Osteocyte (in vitro differentiated cells): ENCODE data around the gene C4orf17. TPM values are rescaled to one million over a fixed set of nuclear protein-coding genes. Genes with fewer than 3 reads are reported as not detected.
A peak's percentile ranks its signal among the peaks of the same experiment; 100 is the strongest.

Experiments used
- DNase-seq: peaks from one replicate; pipeline ENCODE4 v3.0.0; 2021; ENCODE audit warnings: mixed read lengths; ENCODE audit not compliant: unreplicated experiment; ENCODE audit errors: extremely low spot score
- H3K27ac Mint-ChIP-seq: one replicate; pipeline ENCODE4 v1.8.0; 2021; ENCODE audit warnings: mild to moderate bottlenecking, mixed read lengths; ENCODE audit not compliant: unreplicated experiment
- H3K27me3 Mint-ChIP-seq: one replicate; pipeline ENCODE4 v1.8.0; 2021; ENCODE audit warnings: mixed read lengths; ENCODE audit not compliant: unreplicated experiment
- H3K36me3 Mint-ChIP-seq: one replicate; pipeline ENCODE4 v1.8.0; 2021; ENCODE audit warnings: mixed read lengths; ENCODE audit not compliant: unreplicated experiment
- H3K4me1 Mint-ChIP-seq: one replicate; pipeline ENCODE4 v1.8.0; 2021; ENCODE audit warnings: mixed read lengths; ENCODE audit not compliant: unreplicated experiment
- H3K4me3 Mint-ChIP-seq: one replicate; pipeline ENCODE4 v1.8.0; 2021; ENCODE audit warnings: mild to moderate bottlenecking, moderate library complexity, mixed read lengths; ENCODE audit not compliant: unreplicated experiment
- H3K9me3 Mint-ChIP-seq: one replicate; pipeline ENCODE4 v1.8.0; 2021; ENCODE audit warnings: mixed read lengths; ENCODE audit not compliant: unreplicated experiment
- total RNA-seq: library from RNA; stranded (reverse); gene quantifications from 2 replicates; pipeline ENCODE4 v1.2.1, GENCODE V29; 2021
- TF ChIP-seq, protein P1 (sequence below): fragments of 200-600 bp; sonication (generic); IDR thresholded peaks from 2 replicates; pipeline ENCODE4 v1.5.0; 2021; ENCODE audit warnings: antibody characterized with exemption, mild to moderate bottlenecking, moderate library complexity

C4orf17 gene
- total RNA-seq, 1 donor from 2014 or later: not detected

DNA sequence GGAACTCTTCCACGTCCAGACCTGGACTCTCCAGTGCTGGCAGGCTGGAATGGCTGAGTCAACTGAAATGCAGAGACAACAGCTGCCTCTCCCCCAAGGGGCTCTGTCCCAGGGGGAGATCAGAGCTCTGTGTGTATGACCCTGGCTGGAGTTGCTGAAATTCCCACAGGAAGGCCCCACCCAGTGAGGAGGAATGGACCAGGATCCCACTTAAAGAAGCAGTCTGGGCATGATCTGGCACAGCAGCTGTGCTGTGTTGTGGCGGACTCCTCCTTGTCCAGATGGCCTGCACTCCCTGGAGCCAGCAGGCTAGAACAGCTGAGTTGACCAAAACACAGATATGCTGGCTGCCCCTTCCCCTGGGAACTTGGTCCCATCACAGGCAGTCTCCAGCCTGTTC lies 25.4 kb downstream of the C4orf17 start:
- H3K27ac Mint-ChIP-seq: peak overlapping the region; percentile 2
- no peaks in the 10 kb centered on the region for H3K9me3 Mint-ChIP-seq
- peaks cover 35% of the 10 kb centered on the region for H3K4me1 Mint-ChIP-seq
- no peak for DNase-seq
- H3K4me3 Mint-ChIP-seq: no peak overlapping the region
- TF ChIP-seq, protein P1, sequence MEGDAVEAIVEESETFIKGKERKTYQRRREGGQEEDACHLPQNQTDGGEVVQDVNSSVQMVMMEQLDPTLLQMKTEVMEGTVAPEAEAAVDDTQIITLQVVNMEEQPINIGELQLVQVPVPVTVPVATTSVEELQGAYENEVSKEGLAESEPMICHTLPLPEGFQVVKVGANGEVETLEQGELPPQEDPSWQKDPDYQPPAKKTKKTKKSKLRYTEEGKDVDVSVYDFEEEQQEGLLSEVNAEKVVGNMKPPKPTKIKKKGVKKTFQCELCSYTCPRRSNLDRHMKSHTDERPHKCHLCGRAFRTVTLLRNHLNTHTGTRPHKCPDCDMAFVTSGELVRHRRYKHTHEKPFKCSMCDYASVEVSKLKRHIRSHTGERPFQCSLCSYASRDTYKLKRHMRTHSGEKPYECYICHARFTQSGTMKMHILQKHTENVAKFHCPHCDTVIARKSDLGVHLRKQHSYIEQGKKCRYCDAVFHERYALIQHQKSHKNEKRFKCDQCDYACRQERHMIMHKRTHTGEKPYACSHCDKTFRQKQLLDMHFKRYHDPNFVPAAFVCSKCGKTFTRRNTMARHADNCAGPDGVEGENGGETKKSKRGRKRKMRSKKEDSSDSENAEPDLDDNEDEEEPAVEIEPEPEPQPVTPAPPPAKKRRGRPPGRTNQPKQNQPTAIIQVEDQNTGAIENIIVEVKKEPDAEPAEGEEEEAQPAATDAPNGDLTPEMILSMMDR: no peak
- peaks cover 14% of the 10 kb centered on the region for H3K27me3 Mint-ChIP-seq
- H3K36me3 Mint-ChIP-seq: no peaks in the 10 kb centered on the region

DNA sequence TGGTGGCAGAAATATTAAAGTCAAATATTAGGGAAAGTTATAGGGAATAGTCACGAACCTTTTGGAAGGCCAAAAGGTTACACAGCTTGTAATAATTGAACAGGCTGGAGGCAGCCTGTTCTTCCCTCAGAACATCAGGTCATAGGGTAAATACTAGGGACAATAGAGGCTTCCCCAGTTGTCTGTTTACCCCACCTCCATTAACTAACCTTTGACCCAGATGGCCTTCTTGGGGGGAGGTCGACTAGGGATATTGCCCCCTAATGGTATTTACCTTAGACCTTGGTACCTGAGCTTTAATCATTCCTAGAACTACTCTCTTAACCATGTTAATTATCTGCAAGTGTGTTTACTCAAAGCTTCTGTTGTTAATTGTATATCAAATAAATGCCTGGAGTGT lies 26.0 kb downstream of the C4orf17 start:
- Mint-ChIP-seq H3K9me3 (no peaks in the 10 kb centered on the region), H3K4me3 (no peak overlapping the region)
- TF ChIP-seq, protein P1: no peak

GRCh38 chr4:99537674-99538073 lies 26.9 kb downstream of the C4orf17 start:
- Mint-ChIP-seq H3K27me3 (peaks cover 8% of the 10 kb centered on the region), H3K4me3 (no peak overlapping the region), H3K27ac (no peak overlapping the region), H3K9me3 (no peaks in the 10 kb centered on the region), H3K4me1 (peaks cover 36% of the 10 kb centered on the region), H3K36me3 (no peaks in the 10 kb centered on the region)
- DNase-seq: no peak
- TF ChIP-seq, protein P1: no peak

More for the DNA sequence above, 26.0 kb downstream of the C4orf17 start:
- no peak for DNase-seq
- Mint-ChIP-seq H3K4me1 (peaks cover 36% of the 10 kb centered on the region), H3K27me3 (peaks cover 9% of the 10 kb centered on the region), H3K36me3 (no peaks in the 10 kb centered on the region), H3K27ac (peak overlapping the region; percentile 2)

GRCh38 chr4:99540277-99540939 lies 29.6 kb downstream of the C4orf17 start:
- DNase-seq: no peak
- Mint-ChIP-seq H3K4me3 (no peak overlapping the region), H3K9me3 (peaks cover 14% of the 10 kb centered on the region), H3K36me3 (peaks cover 1% of the 10 kb centered on the region), H3K27me3 (no peaks in the 10 kb centered on the region), H3K4me1 (peaks cover 33% of the 10 kb centered on the region), H3K27ac (peak overlapping the region; percentile 63)
- TF ChIP-seq, protein P1: no peak

DNA sequence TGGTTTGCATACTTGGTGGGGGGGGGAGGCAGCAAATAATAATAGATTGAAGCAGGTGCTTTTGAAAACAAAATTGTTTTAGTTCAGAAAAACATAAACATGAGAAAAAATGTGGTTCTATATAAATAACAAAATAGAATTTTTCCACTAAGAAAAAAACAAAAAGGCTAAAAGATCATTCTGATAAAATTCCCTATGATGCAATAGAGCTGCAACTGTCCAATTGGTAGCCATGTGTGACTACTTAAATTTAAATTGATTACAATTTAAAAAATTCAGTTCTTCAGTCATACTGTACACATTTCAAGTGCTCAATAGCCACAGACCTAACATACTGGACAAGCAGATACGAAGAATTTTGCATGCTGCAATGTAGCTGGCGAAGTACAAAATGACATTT lies 42.1 kb downstream of the C4orf17 start:
- Mint-ChIP-seq H3K27ac (no peak overlapping the region), H3K36me3 (peaks cover 3% of the 10 kb centered on the region), H3K27me3 (no peaks in the 10 kb centered on the region), H3K4me1 (no peaks in the 10 kb centered on the region), H3K9me3 (no peaks in the 10 kb centered on the region), H3K4me3 (no peak overlapping the region)
- no peak for DNase-seq
- TF ChIP-seq, protein P1: no peak
